NCI-H2196 (cell line): ENCODE data around the gene TEDC2.
"Not testable (repeated sequence)": the region's sequence is repeated elsewhere in the genome, so short reads cannot be mapped to it uniquely, and the experiment has no call there.

Experiments
- DNase-seq: peaks from one replicate; lab custom pipeline; 2025; ENCODE audit not compliant: unreplicated experiment; lab: John Stamatoyannopoulos, UW

Gene TEDC2

GRCh38 chr16:2475413-2476344 is 15.8 kb downstream of the TEDC2 start:
- DNase-seq, result peak; percentile 21

- no peak for DNase-seq
These were observed 16.4 kb downstream of the TEDC2 start for GRCh38 chr16:2476345-2476720.

- DNase-seq, result no peak
These were observed 16.8 kb downstream of the TEDC2 start for GRCh38 chr16:2476741-2477140.

GRCh38 chr16:2477327-2477726 is 17.4 kb downstream of the TEDC2 start:
- DNase-seq, result no peak

- DNase-seq, result no peak
These were observed 18.4 kb downstream of the TEDC2 start for GRCh38 chr16:2478279-2478678.

GRCh38 chr16:2479996-2480395 is 20.1 kb downstream of the TEDC2 start:
- DNase-seq, result not testable (repeated sequence)

- peak; percentile 21 for DNase-seq
These were observed 21.0 kb downstream of the TEDC2 start for GRCh38 chr16:2480948-2481347.

GRCh38 chr16:2481676-2482075 is 21.8 kb downstream of the TEDC2 start:
- no peak for DNase-seq

- DNase-seq, result no peak
These were observed 22.3 kb downstream of the TEDC2 start for GRCh38 chr16:2482249-2482648.

- DNase-seq, result peak; percentile 83
These were observed 23.0 kb downstream of the TEDC2 start for GRCh38 chr16:2482708-2483534.

- no peak for DNase-seq
These were observed 24.3 kb downstream of the TEDC2 start for GRCh38 chr16:2483939-2484897.

GRCh38 chr16:2484898-2485508 is 25.1 kb downstream of the TEDC2 start:
- no peak for DNase-seq

GRCh38 chr16:2485811-2486507 is 26.1 kb downstream of the TEDC2 start:
- no peak for DNase-seq

GRCh38 chr16:2486645-2487516 is 27.0 kb downstream of the TEDC2 start:
- no peak for DNase-seq

GRCh38 chr16:2487517-2487842 is 27.6 kb downstream of the TEDC2 start:
- DNase-seq, result no peak

GRCh38 chr16:2487903-2488531 is 28.1 kb downstream of the TEDC2 start:
- DNase-seq, result no peak

GRCh38 chr16:2489581-2489980 is 29.7 kb downstream of the TEDC2 start:
- DNase-seq, result no peak
